Stimulated activated CD4-positive, alpha-beta T cell treated with anti-CD3 and anti-CD28 coated beads, Interleukin-1b, Interleukin-23, amount 100 ng/mL, for 24 hours (primary cell): ENCODE measurements around the gene MGME1.
"Not testable (repeated sequence)": the region's sequence is repeated elsewhere in the genome, so short reads cannot be mapped to it uniquely, and the experiment has no call there.

Experiments used
- DNase-seq, 4 experiments: peaks; one replicate each; pipeline ENCODE4 v3.0.0-alpha.2; 2020; ENCODE audit warnings: low read depth in 4 of 4, low spot score in 1 of 4

MGME1 gene

DNA sequence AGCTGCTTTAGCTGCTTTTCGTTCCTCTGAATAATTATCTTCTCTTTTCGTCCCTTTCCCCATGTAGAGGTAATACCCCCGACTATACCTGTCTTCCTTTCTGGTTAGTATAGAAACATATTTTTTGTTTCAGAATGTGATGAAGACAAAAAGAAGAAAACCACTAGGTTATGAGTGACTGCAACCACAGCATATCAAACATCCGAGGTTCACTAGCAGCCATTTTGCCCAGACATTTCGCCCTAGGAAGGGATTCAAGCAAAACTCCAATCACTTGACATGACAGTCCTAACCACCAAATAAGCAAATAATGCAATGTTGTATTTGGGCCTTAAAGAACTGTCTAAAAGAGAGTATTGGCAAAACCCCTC is 9.6 kb upstream of the MGME1 start:
- DNase-seq, result no peak

DNA sequence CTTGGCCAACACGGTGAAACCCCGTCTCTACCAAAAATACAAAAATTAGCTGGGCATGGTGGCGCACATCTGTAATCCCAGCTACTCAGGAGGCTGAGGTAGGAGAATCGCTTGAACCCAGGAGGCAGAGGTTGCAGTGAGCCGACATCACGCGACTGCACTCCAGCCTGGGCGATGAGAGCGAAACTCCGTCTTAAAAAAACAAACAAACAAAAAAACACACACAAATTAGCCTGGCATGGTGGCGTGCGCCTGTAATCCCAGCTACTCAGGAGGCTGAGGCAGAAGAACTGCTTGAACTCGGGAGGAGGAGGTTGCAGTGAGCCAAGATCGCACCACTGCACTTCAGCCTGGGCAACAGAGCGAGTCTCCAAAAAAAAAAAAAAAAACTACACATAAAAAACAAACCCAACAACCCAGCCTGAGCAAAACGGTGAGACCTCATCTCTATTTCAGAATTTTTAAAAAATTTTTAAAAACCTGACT is 8.4 kb upstream of the MGME1 start:
- not testable (repeated sequence) for DNase-seq

DNA sequence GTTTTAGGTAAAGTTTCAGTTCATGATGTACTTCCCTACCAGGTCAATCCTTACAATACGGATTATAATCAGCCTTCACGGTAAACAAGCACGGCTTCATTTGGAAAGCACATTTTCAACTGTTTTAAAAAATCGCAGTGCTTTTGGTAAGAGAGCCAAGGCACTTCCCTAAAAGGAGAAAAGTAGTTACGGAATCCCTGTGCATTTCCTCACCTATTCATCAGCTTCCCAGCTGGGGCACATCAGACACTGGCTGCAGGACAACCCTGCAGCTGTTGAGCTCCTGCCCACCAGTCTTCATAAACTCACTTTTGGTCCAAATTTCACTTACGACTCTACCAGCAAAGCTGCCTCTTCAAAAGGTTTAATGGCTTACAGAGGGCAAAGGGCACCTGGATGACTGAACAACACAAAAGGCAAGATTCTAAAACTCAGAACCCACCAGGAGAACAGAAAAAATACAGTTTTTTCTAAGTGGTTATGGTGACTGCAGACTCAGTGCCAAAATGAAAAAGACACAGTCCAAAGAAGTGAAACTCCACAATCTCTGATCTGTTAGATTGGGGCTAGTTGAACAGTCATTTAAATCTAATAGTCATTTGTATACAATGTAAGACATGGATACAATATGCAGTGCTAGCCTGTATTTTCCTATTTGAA is 7.8 kb upstream of the MGME1 start:
- DNase-seq, result no peak

DNA sequence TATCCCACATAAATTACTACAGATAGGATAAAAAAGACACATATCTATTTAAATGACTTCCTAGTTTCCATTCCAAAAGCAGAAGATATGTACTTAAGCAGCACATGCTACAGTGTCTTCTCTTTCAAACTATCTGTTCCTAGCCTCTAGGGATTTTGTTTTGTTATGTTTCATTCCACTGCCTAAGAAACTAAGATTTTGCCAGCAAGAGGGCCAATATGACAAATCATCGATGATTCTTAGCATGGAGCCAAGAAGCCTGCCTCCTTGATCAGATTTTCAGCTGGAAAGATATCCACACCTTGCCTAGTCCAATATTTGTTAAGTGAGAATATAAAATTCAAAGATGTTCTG is 7.3 kb upstream of the MGME1 start:
- no peak for DNase-seq

GRCh38 chr20:17963114-17963897 is 5.5 kb upstream of the MGME1 start:
- no peak for DNase-seq

GRCh38 chr20:17964073-17964472 is 4.7 kb upstream of the MGME1 start:
- no peak for DNase-seq

GRCh38 chr20:17964632-17965031 is 4.2 kb upstream of the MGME1 start:
- DNase-seq, result no peak

DNA sequence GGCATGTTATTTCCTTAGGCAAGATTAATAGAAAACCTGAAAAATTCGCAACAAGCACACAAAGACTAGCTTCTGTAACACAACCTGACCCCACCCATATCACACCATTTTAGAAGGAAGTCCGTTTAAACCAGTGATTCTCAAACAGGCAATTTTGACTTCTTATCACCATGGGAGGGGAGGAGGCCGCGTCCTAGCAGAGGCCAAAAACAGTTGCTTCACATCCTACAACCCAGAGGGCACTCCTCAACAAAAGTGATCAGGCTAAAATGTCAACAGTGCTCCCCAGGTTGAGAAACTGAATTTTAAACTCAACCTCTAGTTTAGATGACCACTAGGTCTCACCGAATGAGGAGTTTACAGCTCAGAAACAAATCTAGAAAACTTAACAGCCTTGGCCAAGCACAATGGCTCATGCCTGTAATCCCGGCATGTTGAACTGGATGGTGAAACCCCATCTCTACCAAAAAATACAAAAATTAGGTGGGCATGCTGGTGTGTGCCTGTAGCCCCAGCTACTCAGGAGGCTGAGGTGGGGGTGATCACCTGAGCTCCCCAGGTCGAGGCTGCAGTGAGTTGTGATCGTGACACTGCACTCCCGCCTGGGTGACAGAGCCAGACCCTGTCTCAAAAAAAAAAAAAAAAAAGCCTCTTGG is 3.6 kb upstream of the MGME1 start:
- no peak for DNase-seq

- no peak for DNase-seq
Observed at GRCh38 chr20:17966432-17967310, 2.1 kb upstream of the MGME1 start.

DNA sequence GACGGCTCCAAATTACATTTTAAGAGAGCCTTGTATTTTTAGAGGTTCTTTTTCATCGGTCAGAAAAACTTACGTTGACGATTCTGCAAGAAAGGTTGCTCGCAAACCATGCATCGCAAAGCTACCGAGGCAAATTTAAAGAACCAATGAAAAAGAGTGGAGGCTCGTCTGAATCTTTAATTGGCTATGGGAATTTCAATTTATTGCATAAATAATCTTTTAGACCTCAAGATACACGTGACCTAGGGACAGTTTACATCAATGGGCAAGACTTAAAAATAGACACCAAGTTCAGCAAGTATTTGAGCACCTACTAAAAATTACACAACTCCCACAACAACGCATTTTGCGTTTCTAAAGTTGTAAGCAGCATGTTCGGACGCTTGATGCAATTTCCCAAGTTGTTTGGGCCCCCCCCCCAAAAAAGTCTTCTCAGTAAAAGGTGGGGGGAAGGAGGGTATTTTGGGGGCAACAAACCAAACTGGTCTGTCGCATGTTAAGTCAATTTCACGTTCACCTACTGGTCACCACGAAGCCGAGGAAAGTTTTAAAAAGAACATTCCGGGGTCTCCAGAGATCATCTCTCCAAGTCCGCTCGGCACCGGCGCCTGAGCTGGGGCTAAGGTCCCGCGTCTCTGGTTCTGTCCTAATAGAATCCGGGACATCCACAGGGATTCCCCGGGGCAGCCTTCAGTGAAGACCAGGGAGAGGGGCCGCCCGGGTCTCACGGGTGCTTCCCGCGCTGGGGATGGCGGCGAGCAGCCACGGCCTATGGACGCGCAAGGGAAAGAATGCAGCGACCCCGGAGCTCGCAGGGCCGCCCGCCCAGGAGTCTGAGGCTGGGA is 1.1 kb upstream of the MGME1 start:
- DNase-seq, result no peak

DNA sequence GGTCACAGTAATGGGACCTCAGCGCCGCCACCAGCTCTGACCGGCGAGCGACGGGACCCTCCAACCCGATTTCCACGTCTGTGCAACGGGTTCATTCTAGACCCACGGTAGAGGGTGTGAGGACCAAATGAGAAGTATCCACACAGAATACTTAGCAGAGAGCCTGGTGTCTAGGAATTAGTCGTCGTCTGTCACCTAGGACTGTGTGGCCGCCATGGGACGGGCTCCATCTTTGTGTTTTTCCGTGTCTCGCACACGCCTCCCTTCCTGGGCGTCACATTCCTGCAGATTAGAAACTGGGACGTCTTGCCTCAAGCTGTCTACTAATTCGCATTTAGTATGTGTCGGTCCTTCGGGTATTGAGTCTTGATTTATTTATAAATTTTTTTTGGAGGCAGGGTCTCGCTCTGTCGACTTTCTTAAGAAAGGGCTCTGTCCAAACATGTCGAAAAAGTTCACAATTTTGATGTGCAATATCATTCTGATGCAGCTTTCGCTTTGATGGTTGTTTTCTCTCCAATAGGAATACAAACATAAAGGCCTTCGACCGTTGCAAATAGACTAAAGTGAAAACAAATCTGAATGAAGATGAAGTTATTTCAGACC is 563 bp downstream of the MGME1 start:
- DNase-seq, result no peak

DNA sequence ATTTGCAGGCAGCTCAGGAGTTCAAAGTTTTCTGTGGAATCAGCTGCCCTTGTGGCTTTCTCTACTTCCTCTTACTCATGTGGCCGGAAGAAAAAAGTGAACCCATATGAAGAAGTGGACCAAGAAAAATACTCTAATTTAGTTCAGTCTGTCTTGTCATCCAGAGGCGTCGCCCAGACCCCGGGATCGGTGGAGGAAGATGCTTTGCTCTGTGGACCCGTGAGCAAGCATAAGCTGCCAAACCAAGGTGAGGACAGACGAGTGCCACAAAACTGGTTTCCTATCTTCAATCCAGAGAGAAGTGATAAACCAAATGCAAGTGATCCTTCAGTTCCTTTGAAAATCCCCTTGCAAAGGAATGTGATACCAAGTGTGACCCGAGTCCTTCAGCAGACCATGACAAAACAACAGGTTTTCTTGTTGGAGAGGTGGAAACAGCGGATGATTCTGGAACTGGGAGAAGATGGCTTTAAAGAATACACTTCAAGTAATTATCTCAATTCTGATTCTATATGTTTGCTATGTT is 1.1 kb downstream of the MGME1 start:
- no peak for DNase-seq

DNA sequence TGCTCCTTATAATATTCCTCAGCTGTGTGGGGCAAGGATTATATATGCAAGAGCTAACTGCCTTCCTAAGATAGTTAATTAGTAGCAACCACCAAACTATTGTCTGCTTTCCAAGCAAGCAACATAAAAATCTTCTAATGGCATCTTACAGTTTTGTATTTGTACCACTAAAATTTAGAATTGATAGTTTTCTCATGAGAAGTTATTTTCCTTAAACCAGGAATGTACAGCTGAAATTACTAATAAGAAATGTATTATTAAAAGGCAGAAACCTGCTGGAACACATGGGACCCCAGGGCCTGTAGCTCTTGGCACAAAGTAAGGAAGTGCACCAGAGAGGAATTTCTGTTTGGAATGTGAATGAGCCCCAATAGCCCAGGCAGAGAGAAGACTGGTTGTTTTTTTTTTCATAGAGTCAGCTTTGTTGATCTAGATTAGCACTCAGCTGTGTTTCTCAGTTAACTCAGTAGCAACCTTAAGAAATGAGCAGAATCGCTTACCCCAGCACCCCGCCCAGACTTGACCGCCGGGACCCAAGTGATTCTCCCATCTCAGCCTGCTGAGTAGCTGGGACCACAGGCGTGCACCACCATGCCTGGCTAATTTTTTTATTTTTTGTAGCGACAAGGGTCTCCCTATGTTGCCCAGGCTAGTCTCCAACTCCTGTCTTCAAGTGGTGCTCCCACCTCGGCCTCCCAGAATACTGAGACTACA is 2.6 kb downstream of the MGME1 start:
- no peak for DNase-seq

GRCh38 chr20:17972121-17972520 is 3.3 kb downstream of the MGME1 start:
- no peak for DNase-seq

DNA sequence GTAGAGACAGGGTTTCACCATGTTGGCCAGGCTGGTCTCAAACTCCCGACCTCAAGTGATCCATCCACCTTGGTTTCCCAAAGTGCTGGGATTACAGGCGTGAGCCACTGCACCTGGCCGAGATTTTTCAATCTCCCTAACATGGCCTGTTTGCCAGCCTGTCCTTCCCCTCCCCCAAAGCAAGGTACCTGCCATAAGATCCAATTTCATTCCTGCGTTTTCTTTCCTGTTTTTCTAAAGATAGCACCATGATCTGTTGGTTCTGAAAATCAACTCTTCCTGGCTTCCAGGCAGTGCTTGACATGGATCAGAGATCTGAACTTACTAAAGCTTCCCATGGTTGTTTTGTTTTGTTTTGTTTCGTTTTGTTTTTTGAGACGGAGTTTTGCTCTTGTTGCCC is 7.5 kb downstream of the MGME1 start:
- DNase-seq, result no peak

DNA sequence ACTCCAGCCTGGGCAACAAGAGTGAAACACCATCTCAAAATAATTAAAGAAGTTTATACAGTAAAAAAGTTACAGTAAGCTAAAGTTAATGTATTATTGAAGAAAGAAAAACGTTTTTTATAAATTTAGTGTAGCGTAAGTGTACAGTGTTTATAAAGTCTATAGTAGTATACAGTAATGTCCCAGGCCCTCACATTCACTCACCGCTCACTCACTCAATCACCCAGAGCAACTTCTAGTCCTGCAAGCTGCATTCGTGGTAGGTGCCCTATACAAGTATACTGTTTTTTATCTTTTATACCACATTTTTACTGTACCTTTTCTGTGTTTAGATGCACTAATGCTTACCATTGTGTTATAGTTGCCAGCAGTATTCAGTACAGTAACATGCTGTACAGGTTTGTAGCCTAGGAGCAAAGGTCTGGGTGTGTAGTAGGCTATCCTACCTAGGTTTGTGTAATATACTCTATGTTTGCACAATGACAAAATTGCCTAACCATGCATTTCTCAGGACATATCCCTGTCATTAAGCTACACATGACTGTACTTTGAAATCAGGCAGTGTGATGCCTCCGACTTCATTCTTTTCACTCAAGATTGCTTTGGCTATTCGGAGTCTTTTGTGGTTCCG is 16.7 kb downstream of the MGME1 start:
- no peak for DNase-seq

GRCh38 chr20:17987988-17988387 is 19.2 kb downstream of the MGME1 start:
- no peak for DNase-seq

- DNase-seq, result no peak
Observed at GRCh38 chr20:17990278-17990972, 21.6 kb downstream of the MGME1 start.
